Right lobe of liver (tissue), 6 donors: Measurements from ENCODE around the gene UBE2H. TPM values are rescaled to one million over a fixed set of nuclear protein-coding genes. Genes with fewer than 3 reads are reported as not detected.
A peak's percentile ranks its signal among the peaks of the same experiment; 100 is the strongest.

Experiments
- ATAC-seq, 4 donors: fragments of 200-7000 bp; cut with Tn5 transposase; one replicate each; pipeline ENCODE4 v1.9.1; 2020; ENCODE audit warnings: mild to moderate bottlenecking in 4 of 4, moderate library complexity in 4 of 4
- DNase-seq, 3 donors: peaks; one replicate each; pipeline ENCODE4 v3.0.0-alpha.2; 2020
- H3K27ac ChIP-seq, 3 donors: fragments of 200-600 bp; one replicate each; pipeline ENCODE4 v1.8.0; 2022
- H3K27me3 ChIP-seq, 2 donors: fragments of 200-600 bp; one replicate each; pipeline ENCODE4 v1.8.0; 2022
- H3K36me3 ChIP-seq, 4 donors: fragments of 200-600 bp; sonication (generic) in 1 of 4; one replicate each; pipeline versions ENCODE4 v1.5.1 to v1.8.0; 2017 to 2022; ENCODE audit warnings: control low read depth in 1 of 4
- H3K4me1 ChIP-seq, 4 donors: fragments of 200-600 bp; sonication (generic) in 1 of 4; one replicate each; pipeline versions ENCODE4 v1.5.1 to v1.8.0; 2017 to 2022; ENCODE audit warnings: control low read depth in 1 of 4
- H3K4me3 ChIP-seq, 3 donors: fragments of 200-600 bp; one replicate each; pipeline ENCODE4 v1.8.0; 2022
- H3K9me3 ChIP-seq, 4 donors: fragments of 200-600 bp; sonication (generic) in 1 of 4; one replicate each; pipeline versions ENCODE4 v1.5.1 to v1.8.0; 2017 to 2022; ENCODE audit warnings: control low read depth in 1 of 4
- CTCF ChIP-seq, 4 donors: fragments of 200-600 bp in 3 of 4; fragments of 450-650 bp in 1 of 4; IDR thresholded peaks; one replicate each; pipeline versions ENCODE4 v1.5.1 to v1.8.0; 2016 to 2022; ENCODE audit warnings: antibody characterized with exemption in 4 of 4, mild to moderate bottlenecking in 2 of 4
- POLR2A ChIP-seq: fragments of 450-650 bp; IDR thresholded peaks from one replicate; pipeline ENCODE4 v1.6.1; 2017; ENCODE audit warnings: antibody characterized with exemption, mild to moderate bottlenecking
- WGBS: methylation state at CpG from one replicate; pipeline ENCODE4 v1.1.6; 2018; ENCODE audit warnings: low coverage, low lambda C conversion rate; ENCODE audit not compliant: insufficient coverage; ENCODE audit errors: missing lambda C conversion rate; 5-methylcytosine and 5-hydroxymethylcytosine counted together
- intact Hi-C, 2 donors: fragments of 100-400 bp; cut with DNase I; formaldehyde crosslinking; loops; one replicate each; pipeline versions ENCODE4 v1.11.2 to v1.14.1; 2022
- total RNA-seq, 6 experiments: library from RNA; depleted of rRNA in 2 of 6; stranded (reverse); fragments of >200 nt in 2 of 6; fragmentation: NEBNext Ultra II Directional in 3 of 6; extraction: Animal tissue kit (Norgen Biotek cat#: 25700) in 3 of 6; gene quantifications; one replicate each; pipeline versions ENCODE4 v1.1.0 to v1.2.4, GENCODE V29; 2016 to 2023
- donor health status: DM: no; HTN: yes; CAD: no.
- donor health status: DM: no; HTN: no; CAD: no.
- donor health status: DM: no; HTN: no; CAD: no.
- donor health status: DM: no; HTN: yes; CAD: no.
- donor health status: DM: no; HTN: yes; CAD: no.

UBE2H gene
- total RNA-seq, 6 experiments from 2014 or later, result 27.4 to 47.0 (median 35.6) TPM

GRCh38 chr7:129908181-129908580, 44.6 kb downstream of the UBE2H start:
- DNase-seq (no peak), ATAC-seq (no peak)
- no peaks in the 10 kb centered on the region for H3K36me3 ChIP-seq
- no peaks in the 10 kb centered on the region for H3K27me3 ChIP-seq
- 84% methylated on average over 1 of the region's 1 CpG for WGBS
- TF ChIP-seq POLR2A (no peak), CTCF (IDR thresholded peaks at IDR 0.05) (no peak)
- H3K4me3 ChIP-seq, result no peak overlapping the region
- peaks cover 0 to 21% (median 5%) of the 10 kb centered on the region in 4 donors for H3K4me1 ChIP-seq
- intact Hi-C loops, result no loop called here
- no peaks in the 10 kb centered on the region for H3K9me3 ChIP-seq
- H3K27ac ChIP-seq, result no peak overlapping the region

GRCh38 chr7:129907122-129907736, 45.5 kb downstream of the UBE2H start:
- no peak for DNase-seq

GRCh38 chr7:129906700-129907099, 46.1 kb downstream of the UBE2H start:
- WGBS, result 38% methylated on average over 5 of the region's 5 CpGs
- ATAC-seq, result peak; percentile 66 to 85 (median 79)
- no peak for TF ChIP-seq CTCF (IDR thresholded peaks at IDR 0.05)
- TF ChIP-seq POLR2A, result no peak
- no peaks in the 10 kb centered on the region for H3K36me3 ChIP-seq
- peaks cover 0 to 21% (median 5%) of the 10 kb centered on the region in 4 donors for H3K4me1 ChIP-seq
- no peaks in the 10 kb centered on the region for H3K27me3 ChIP-seq
- no peak overlapping the region for H3K4me3 ChIP-seq
- intact Hi-C loops, result no loop called here
- DNase-seq, result no peak
- peak overlapping the region in 1 of 3 donors; percentile 1 for H3K27ac ChIP-seq
- H3K9me3 ChIP-seq, result no peaks in the 10 kb centered on the region

More at GRCh38 chr7:129907122-129907736, 45.5 kb downstream of the UBE2H start:
- no peak overlapping the region for H3K4me3 ChIP-seq
- H3K4me1 ChIP-seq, result peaks cover 0 to 21% (median 5%) of the 10 kb centered on the region in 4 donors
- no peaks in the 10 kb centered on the region for H3K9me3 ChIP-seq
- WGBS, result 50% methylated on average over 11 of the region's 11 CpGs
- TF ChIP-seq CTCF (IDR thresholded peaks at IDR 0.05) (no peak), POLR2A (no peak)
- intact Hi-C loops, result no loop called here
- peak in 1 of 4 donors; percentile 35 for ATAC-seq
- H3K36me3 ChIP-seq, result no peaks in the 10 kb centered on the region
- H3K27me3 ChIP-seq, result no peaks in the 10 kb centered on the region
- peak overlapping the region in 1 of 3 donors; percentile 1 for H3K27ac ChIP-seq

GRCh38 chr7:129903935-129904334, 48.8 kb downstream of the UBE2H start:
- H3K9me3 ChIP-seq, result no peaks in the 10 kb centered on the region
- 76% methylated on average over 5 of the region's 5 CpGs for WGBS
- intact Hi-C loops, result no loop called here
- no peaks in the 10 kb centered on the region for H3K27me3 ChIP-seq
- peaks cover 0 to 21% (median 5%) of the 10 kb centered on the region in 4 donors for H3K4me1 ChIP-seq
- no peak overlapping the region for H3K27ac ChIP-seq
- no peaks in the 10 kb centered on the region for H3K36me3 ChIP-seq
- ATAC-seq (no peak), DNase-seq (no peak)
- TF ChIP-seq CTCF (IDR thresholded peaks at IDR 0.05) (no peak), POLR2A (no peak)
- no peak overlapping the region for H3K4me3 ChIP-seq
